Smooth muscle cell (in vitro differentiated cells): Measurements from ENCODE around the gene EGF. TPM values are rescaled to one million over a fixed set of nuclear protein-coding genes. Genes with fewer than 3 reads are reported as not detected.

Experiments
- DNase-seq: peaks from one replicate; lab custom pipeline; 2025; ENCODE audit not compliant: unreplicated experiment; lab: John Stamatoyannopoulos, UW
- H2AFZ ChIP-seq: fragments of 200-600 bp; sonication (generic); 2 replicates; pipeline ENCODE4 v1.6.0; 2016; ENCODE audit warnings: antibody characterized with exemption, low read depth, mild to moderate bottlenecking
- H3F3A ChIP-seq: fragments of 200-600 bp; sonication (generic); 2 replicates; pipeline ENCODE4 v1.6.0; 2017; ENCODE audit warnings: antibody characterized with exemption, low read depth
- H3K27ac ChIP-seq: fragments of 200-600 bp; sonication (generic); 2 replicates; pipeline ENCODE4 v1.5.1; 2016; ENCODE audit warnings: low read depth, mild to moderate bottlenecking
- H3K27me3 ChIP-seq: fragments of 200-600 bp; sonication (generic); 2 replicates; pipeline ENCODE4 v1.6.1; 2016; ENCODE audit warnings: low read depth, mild to moderate bottlenecking
- H3K36me3 ChIP-seq: fragments of 200-600 bp; sonication (generic); 2 replicates; pipeline ENCODE4 v1.5.1; 2016; ENCODE audit warnings: low read depth
- H3K4me1 ChIP-seq: fragments of 200-600 bp; sonication (generic); 2 replicates; pipeline ENCODE4 v1.5.1; 2016; ENCODE audit warnings: low read depth
- H3K4me2 ChIP-seq: fragments of 200-600 bp; sonication (generic); 2 replicates; pipeline ENCODE4 v1.6.0; 2016; ENCODE audit warnings: mild to moderate bottlenecking
- H3K4me3 ChIP-seq: fragments of 200-600 bp; sonication (generic); 2 replicates; pipeline ENCODE4 v1.5.1; 2016; ENCODE audit warnings: mild to moderate bottlenecking
- H3K79me2 ChIP-seq: fragments of 200-600 bp; sonication (generic); 2 replicates; pipeline ENCODE4 v1.6.0; 2016; ENCODE audit warnings: low read depth, mild to moderate bottlenecking
- H3K9ac ChIP-seq: fragments of 200-600 bp; sonication (generic); 2 replicates; pipeline ENCODE4 v1.6.0; 2016; ENCODE audit warnings: low read depth
- H3K9me3 ChIP-seq: fragments of 200-600 bp; sonication (generic); replicated peaks from 2 replicates; pipeline ENCODE4 v1.5.1; 2016; ENCODE audit warnings: low read depth
- H4K20me1 ChIP-seq: fragments of 200-600 bp; sonication (generic); 2 replicates; pipeline ENCODE4 v1.6.0; 2016; ENCODE audit warnings: low read depth
- CTCF ChIP-seq: fragments of 200-600 bp; sonication (generic); IDR thresholded peaks from 2 replicates; pipeline ENCODE4 v1.5.1; 2017; ENCODE audit warnings: borderline replicate concordance, mild to moderate bottlenecking, antibody characterized with exemption; ENCODE audit not compliant: insufficient read depth, poor library complexity, severe bottlenecking
- WGBS: methylation state at CpG from one replicate; pipeline ENCODE4 v1.1.7; 2016; ENCODE audit warnings: low lambda C conversion rate; 5-methylcytosine and 5-hydroxymethylcytosine counted together
- polyA plus RNA-seq: library from polyadenylated mRNA; unstranded; fragments of >200 nt; fragmentation: Nextera tagmentation; extraction: Ambion mirVana; gene quantifications from 2 replicates; pipeline ENCODE4 v1.2.1, GENCODE V29; 2016
- total RNA-seq: library from RNA; depleted of rRNA; stranded (reverse); fragments of >200 nt; gene quantifications from 2 replicates; pipeline ENCODE4 v1.2.3, GENCODE V29; 2014

EGF gene
- total and polyA plus RNA-seq, 2 experiments from 2014 or later = 0.72 to 15.2 TPM

- Histone ChIP-seq H3K79me2 (no peaks in the 10 kb centered on the region), H3K4me2 (no peak overlapping the region), H3F3A (no peaks in the 10 kb centered on the region), H3K9ac (no peak overlapping the region), H3K4me1 (peaks cover 10% of the 10 kb centered on the region), H3K4me3 (no peak overlapping the region), H2AFZ (no peak overlapping the region), H3K9me3 (no peaks in the 10 kb centered on the region), H3K36me3 (no peaks in the 10 kb centered on the region), H4K20me1 (no peaks in the 10 kb centered on the region), H3K27me3 (no peaks in the 10 kb centered on the region), H3K27ac (no peak overlapping the region)
- WGBS = 86% methylated on average over 6 of the region's 6 CpGs
- no peak for TF ChIP-seq CTCF
- no peak for DNase-seq
These were observed 57.2 kb downstream of the EGF start for GRCh38 chr4:109969919-109970318.

- H3K36me3 ChIP-seq = no peaks in the 10 kb centered on the region
- WGBS = 45% methylated on average over 5 of the region's 5 CpGs
- DNase-seq = no peak
These were observed 60.3 kb downstream of the EGF start for GRCh38 chr4:109972786-109973528.

GRCh38 chr4:109973529-109973905 is 60.8 kb downstream of the EGF start:
- Histone ChIP-seq H3K9ac (no peak overlapping the region), H3K4me1 (peaks cover 10% of the 10 kb centered on the region), H3K4me3 (no peak overlapping the region), H3K4me2 (no peak overlapping the region), H4K20me1 (no peaks in the 10 kb centered on the region), H3K27ac (no peak overlapping the region), H2AFZ (peak overlapping the region; percentile 41), H3K9me3 (no peaks in the 10 kb centered on the region), H3K79me2 (no peaks in the 10 kb centered on the region), H3K27me3 (no peaks in the 10 kb centered on the region), H3F3A (no peaks in the 10 kb centered on the region), H3K36me3 (no peaks in the 10 kb centered on the region)
- no peak for TF ChIP-seq CTCF
- no peak for DNase-seq
- WGBS = 14% methylated on average over 1 of the region's 2 CpGs

More at GRCh38 chr4:109972786-109973528, 60.3 kb downstream of the EGF start:
- Histone ChIP-seq H3K27me3 (no peaks in the 10 kb centered on the region), H2AFZ (peak overlapping the region; percentile 41), H3K9me3 (no peaks in the 10 kb centered on the region), H3K27ac (no peak overlapping the region), H3K4me1 (peaks cover 10% of the 10 kb centered on the region), H3K4me2 (no peak overlapping the region), H3K4me3 (no peak overlapping the region), H4K20me1 (no peaks in the 10 kb centered on the region), H3K9ac (no peak overlapping the region), H3K79me2 (no peaks in the 10 kb centered on the region), H3F3A (no peaks in the 10 kb centered on the region)
- no peak for TF ChIP-seq CTCF

GRCh38 chr4:109976189-109976588 is 63.5 kb downstream of the EGF start:
- no peak overlapping the region for H2AFZ ChIP-seq
- H3K27me3 ChIP-seq = no peaks in the 10 kb centered on the region
- no peak overlapping the region for H3K4me3 ChIP-seq
- H3K9ac ChIP-seq = no peak overlapping the region
- no peak overlapping the region for H3K4me2 ChIP-seq
- DNase-seq = no peak
- 93% methylated on average over 6 of the region's 6 CpGs for WGBS
- H3K79me2 ChIP-seq = no peaks in the 10 kb centered on the region
- H3K9me3 ChIP-seq = no peaks in the 10 kb centered on the region
- TF ChIP-seq CTCF = no peak
- H4K20me1 ChIP-seq = no peaks in the 10 kb centered on the region
- peaks cover 10% of the 10 kb centered on the region for H3K4me1 ChIP-seq
- H3K36me3 ChIP-seq = no peaks in the 10 kb centered on the region
- H3F3A ChIP-seq = no peaks in the 10 kb centered on the region
- H3K27ac ChIP-seq = no peak overlapping the region
